Ovary (tissue), 9 donors: ENCODE results near the gene SLIT3. TPM values are rescaled to one million over a fixed set of nuclear protein-coding genes. Genes with fewer than 3 reads are reported as not detected.

Source experiments
- DNase-seq, 5 donors: peaks; one replicate each; pipeline ENCODE4 v3.0.0-alpha.2; 2019 to 2020
- H3K27ac ChIP-seq, 2 donors: fragments of 200-600 bp; one replicate each; pipeline versions ENCODE4 v1.5.1 to v1.8.0; 2019 to 2022
- H3K27me3 ChIP-seq: fragments of 200-600 bp; one replicate; pipeline ENCODE4 v1.8.0; 2022
- H3K36me3 ChIP-seq: fragments of 200-600 bp; sonication (generic); one replicate; pipeline ENCODE4 v1.5.1; 2019
- H3K4me1 ChIP-seq: one replicate; pipeline ENCODE4 v1.8.1; 2013; ENCODE audit warnings: mild to moderate bottlenecking, moderate library complexity; ENCODE audit not compliant: insufficient read depth
- H3K4me3 ChIP-seq: fragments of 200-600 bp; sonication (generic); one replicate; pipeline ENCODE4 v1.5.1; 2017
- H3K9me3 ChIP-seq, 2 donors: fragments of 200-600 bp in 1 of 2; sonication (generic) in 1 of 2; one replicate each; pipeline versions ENCODE4 v1.5.1 to v1.8.1; 2013 to 2019; ENCODE audit warnings: mild to moderate bottlenecking in 1 of 2, moderate library complexity in 1 of 2
- CTCF ChIP-seq, 3 donors: fragments of 450-650 bp in 2 of 3; fragments of 200-600 bp in 1 of 3; IDR thresholded peaks; one replicate each; pipeline versions ENCODE4 v1.5.1 to v1.8.0; 2016 to 2022; ENCODE audit warnings: antibody characterized with exemption in 3 of 3, mild to moderate bottlenecking in 1 of 3
- EP300 ChIP-seq: sonication (generic); formaldehyde crosslinking; IDR thresholded peaks from one replicate; pipeline ENCODE4 v1.6.1; 2017; ENCODE audit warnings: antibody characterized with exemption
- POLR2A ChIP-seq: fragments of 450-650 bp; IDR thresholded peaks from one replicate; pipeline ENCODE4 v1.6.1; 2017; ENCODE audit warnings: antibody characterized with exemption, mild to moderate bottlenecking, moderate library complexity
- WGBS, 3 donors: extraction: QIAGEN DNeasy Blood & Tissue Kit in 1 of 3; methylation state at CpG; one replicate each; pipeline versions ENCODE4 v1.1.5 to v1.1.7; 2013 to 2017; 5-methylcytosine and 5-hydroxymethylcytosine counted together
- intact Hi-C, 4 donors: fragments of 100-400 bp; cut with DNase I; formaldehyde crosslinking; loops; one replicate each; pipeline versions ENCODE4 v1.11.0 to v1.15.1; 2022 to 2023
- polyA plus RNA-seq, 2 donors: library from polyadenylated mRNA; stranded (reverse); fragments of 200-250 nt in 1 of 2; fragments of 350-450 nt in 1 of 2; fragmentation: Illumina TruSeq in 1 of 2; extraction: RNeasy Lipid Tissue Mini Kit (QIAGEN cat#74804) in 1 of 2; gene quantifications; one replicate each; pipeline ENCODE4 v1.2.3, GENCODE V29; 2013 to 2014
- total RNA-seq, 7 donors: library from RNA; depleted of rRNA in 2 of 7; stranded (reverse); fragments of >200 nt in 2 of 7; fragmentation: NEBNext Ultra II Directional in 3 of 7; extraction: Animal tissue kit (Norgen Biotek cat#: 25700) in 3 of 7; gene quantifications; one replicate each; pipeline versions ENCODE4 v1.1.0 to v1.2.4, GENCODE V29; 2016 to 2023
- donor health status: DM: no; HTN: no; CAD: no; lungs with moderate emphysema.
- donor health status: DM: no; HTN: no; CAD: no.
- donor health status: Bipolar disorder and iron deficiency.
- donor health status: DM: yes; HTN: yes; CAD: no.
- donor health status: DM: no; HTN: no; CAD: no.
- donor health status: DM: yes; HTN: yes; CAD: no.

SLIT3 gene
- total and polyA plus RNA-seq, 9 donors, result 10.3 to 106 (median 24.4) TPM

DNA sequence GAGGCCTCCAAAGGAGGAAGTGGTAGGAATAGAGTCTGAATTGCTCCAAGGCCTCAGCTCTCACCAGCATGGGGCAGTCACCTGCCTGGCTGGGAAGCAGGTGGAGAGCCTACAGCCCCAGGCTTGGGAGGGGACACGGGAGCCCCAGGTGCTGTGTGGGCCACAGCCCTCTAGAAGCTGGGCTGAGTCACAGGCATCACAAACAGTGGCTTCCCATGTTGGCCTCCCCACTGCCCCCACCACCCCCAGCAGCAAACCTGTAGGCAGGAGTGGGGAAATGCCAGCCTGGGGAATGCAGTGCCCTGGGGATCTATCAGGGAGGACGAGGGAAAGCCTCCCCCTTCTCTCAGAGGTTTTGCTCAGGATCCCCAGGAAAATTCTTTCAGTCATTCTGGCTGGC is 309.6 kb downstream of the SLIT3 start:
- Histone ChIP-seq H3K9me3 (no peaks in the 10 kb centered on the region), H3K27ac (no peak overlapping the region), H3K4me3 (no peak overlapping the region), H3K4me1 (no peaks in the 10 kb centered on the region), H3K27me3 (no peaks in the 10 kb centered on the region), H3K36me3 (no peaks in the 10 kb centered on the region)
- intact Hi-C loops, result no loop called here
- no peak for DNase-seq
- 81 to 88% (median 82%) methylated on average over 2 of the region's 2 CpGs for WGBS, 3 donors
- TF ChIP-seq CTCF (IDR thresholded peaks at IDR 0.05) (no peak), EP300 (no peak), POLR2A (no peak)

GRCh38 chr5:168990679-168991078 is 310.3 kb downstream of the SLIT3 start:
- Histone ChIP-seq H3K4me3 (no peak overlapping the region), H3K36me3 (no peaks in the 10 kb centered on the region), H3K27ac (no peak overlapping the region), H3K27me3 (no peaks in the 10 kb centered on the region), H3K4me1 (no peaks in the 10 kb centered on the region), H3K9me3 (no peaks in the 10 kb centered on the region)
- DNase-seq, result no peak
- intact Hi-C loops, result no loop called here
- 53 to 81% (median 77%) methylated on average over 4 of the region's 4 CpGs for WGBS, 3 donors
- TF ChIP-seq CTCF (IDR thresholded peaks at IDR 0.05), result no peak
- TF ChIP-seq EP300, result no peak
- TF ChIP-seq POLR2A, result no peak

DNA sequence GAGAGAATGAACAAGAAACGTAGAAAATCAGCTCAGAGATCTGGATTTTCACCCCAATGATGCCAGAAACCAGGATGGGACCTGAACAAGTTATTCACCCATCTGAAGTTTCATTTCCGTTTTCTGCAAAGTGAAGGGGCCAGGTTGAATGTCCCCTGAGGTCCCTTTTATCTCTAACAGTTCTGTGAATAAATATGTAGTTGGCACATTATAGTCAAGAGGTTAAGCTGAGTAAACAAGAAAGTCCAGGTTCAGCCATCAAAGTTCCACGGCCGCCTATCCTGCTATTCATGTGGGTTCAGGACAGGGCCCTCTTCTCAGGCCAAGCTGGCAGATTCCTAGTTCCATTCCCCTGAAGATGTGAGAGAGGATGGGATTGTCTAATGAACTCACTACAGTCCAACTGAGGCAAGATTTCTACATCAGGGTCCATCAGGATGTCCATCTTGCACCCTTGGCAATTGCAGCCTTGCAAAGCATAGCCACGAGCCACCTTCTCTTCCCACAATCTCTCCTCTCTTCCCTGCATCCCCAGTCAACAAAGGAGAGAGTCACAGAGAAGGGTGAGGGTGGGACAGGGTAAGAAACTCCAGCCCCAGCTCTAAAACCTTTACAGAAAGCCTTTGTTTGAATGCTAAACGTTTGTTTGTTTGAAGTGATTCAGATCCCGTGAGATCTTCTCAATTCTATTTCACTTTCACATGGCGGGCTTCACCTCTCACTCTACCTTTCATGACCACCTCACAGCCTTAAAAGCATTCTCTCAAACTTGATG is 311.0 kb downstream of the SLIT3 start:
- TF ChIP-seq EP300, result no peak
- TF ChIP-seq POLR2A, result no peak
- Histone ChIP-seq H3K9me3 (no peaks in the 10 kb centered on the region), H3K27ac (no peak overlapping the region), H3K27me3 (no peaks in the 10 kb centered on the region), H3K4me3 (no peak overlapping the region), H3K36me3 (no peaks in the 10 kb centered on the region), H3K4me1 (no peaks in the 10 kb centered on the region)
- DNase-seq, result no peak
- 86 to 93% (median 87%) methylated on average over 8 of the region's 8 CpGs for WGBS, 3 donors
- intact Hi-C loops, result loop anchor here (5.0 to 10.0 kb wide), 5 partner anchors 312 to 587 kb away; partner anchors contain the start of gene SLIT3 (in 4 of the 4)

- intact Hi-C loops, result loop anchor here (5.0 to 10.0 kb wide), 5 partner anchors 314 to 589 kb away; partner anchors contain the start of gene SLIT3 (in 4 of the 4)
- no peaks in the 10 kb centered on the region for H3K27me3 ChIP-seq
Observed at GRCh38 chr5:168988699-168989098, 312.2 kb downstream of the SLIT3 start.

More at GRCh38 chr5:168988699-168989098, 312.2 kb downstream of the SLIT3 start:
- H3K4me3 ChIP-seq, result no peak overlapping the region
- no peaks in the 10 kb centered on the region for H3K36me3 ChIP-seq
- no peaks in the 10 kb centered on the region for H3K9me3 ChIP-seq
- 45 to 59% (median 54%) methylated on average over 2 of the region's 2 CpGs for WGBS, 3 donors
- H3K27ac ChIP-seq, result no peak overlapping the region
- TF ChIP-seq POLR2A (no peak), EP300 (no peak), CTCF (IDR thresholded peaks at IDR 0.05) (no peak)
- no peak for DNase-seq
- H3K4me1 ChIP-seq, result no peaks in the 10 kb centered on the region
